Adipose tissue (tissue), 3 donors: ENCODE measurements around the gene MFSD6L. TPM values are rescaled to one million over a fixed set of nuclear protein-coding genes. Genes with fewer than 3 reads are reported as not detected.
"Not testable (repeated sequence)": the region's sequence is repeated elsewhere in the genome, so short reads cannot be mapped to it uniquely, and the experiment has no call there.

ENCODE experiments used
- H3K27ac ChIP-seq: one replicate; pipeline ENCODE4 v1.5.1; 2013; ENCODE audit warnings: low read depth, low read length
- WGBS, 3 donors: extraction: QIAGEN DNeasy Blood & Tissue Kit; methylation state at CpG; one replicate each; pipeline ENCODE4 v1.1.7; 2013; 5-methylcytosine and 5-hydroxymethylcytosine counted together
- polyA plus RNA-seq, 3 donors: library from polyadenylated mRNA; stranded (reverse); fragments of 200-250 nt; gene quantifications; one replicate each; pipeline ENCODE4 v1.2.3, GENCODE V29; 2013
- donor health status: healthy with polysubstance abuse.
- donor health status: Bipolar disorder and iron deficiency.
- donor health status: healthy.

Gene MFSD6L
- polyA plus RNA-seq, 3 donors: 0.30 to 6.4 (median 0.34) TPM

DNA sequence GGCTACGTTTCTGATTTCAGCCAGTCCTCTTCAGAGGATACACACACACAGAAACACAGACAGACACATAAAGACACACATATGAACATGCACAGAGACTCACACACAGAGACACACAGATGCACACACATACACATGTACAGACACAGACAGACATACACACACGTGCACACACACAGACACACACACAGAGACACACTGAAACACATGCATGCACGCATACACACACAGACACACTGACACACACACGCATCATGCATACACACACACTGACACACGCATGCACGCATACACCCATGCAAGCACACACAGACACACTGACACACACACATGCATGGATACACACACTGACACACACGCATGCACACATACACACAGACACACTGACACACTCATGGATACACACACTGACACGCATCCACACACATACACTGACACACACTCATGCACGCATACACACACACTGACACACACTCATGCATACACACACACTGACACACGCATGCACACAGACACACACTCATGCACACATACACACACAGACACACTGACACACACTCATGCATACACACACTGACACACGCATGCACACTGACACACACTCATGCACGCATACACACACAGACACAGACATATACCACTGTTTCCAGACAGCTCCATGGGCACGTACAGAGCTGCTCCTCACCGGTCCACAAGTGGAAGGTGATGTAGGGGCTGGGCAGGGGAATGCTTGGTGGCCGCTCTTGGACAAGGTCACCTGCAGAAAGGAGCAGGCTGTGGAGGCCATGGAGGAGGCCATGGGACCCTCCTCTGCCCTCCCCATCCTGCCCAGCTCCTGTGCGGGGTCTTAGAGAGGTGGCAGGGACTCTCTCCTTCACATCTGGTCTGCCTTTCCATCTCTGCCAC, 30.1 kb upstream of the MFSD6L start:
- H3K27ac ChIP-seq: no peak overlapping the region
- 89 to 92% (median 91%) methylated on average over 16 of the region's 16 CpGs for WGBS, 3 donors

DNA sequence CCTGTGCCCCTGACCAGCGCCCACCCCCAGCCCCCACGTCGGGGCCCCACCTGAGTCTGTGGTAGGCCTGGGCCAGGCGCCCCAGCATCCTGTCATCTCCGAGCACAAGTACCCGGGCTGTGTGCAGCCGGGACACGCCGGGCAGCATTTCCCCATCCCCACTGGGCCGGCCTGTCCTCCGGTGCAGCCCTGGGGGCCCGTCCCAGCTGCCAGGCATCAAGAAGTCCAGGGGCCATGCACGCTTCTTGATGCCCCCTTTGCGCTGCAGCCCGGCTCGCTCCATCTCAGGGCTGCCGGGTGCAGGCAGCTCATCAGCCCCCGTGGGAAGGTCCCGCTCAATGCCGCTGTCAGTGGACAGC, 29.3 kb upstream of the MFSD6L start:
- no peak overlapping the region for H3K27ac ChIP-seq
- 85 to 91% (median 90%) methylated on average over 19 to 20 of the region's 20 CpGs for WGBS, 3 donors

DNA sequence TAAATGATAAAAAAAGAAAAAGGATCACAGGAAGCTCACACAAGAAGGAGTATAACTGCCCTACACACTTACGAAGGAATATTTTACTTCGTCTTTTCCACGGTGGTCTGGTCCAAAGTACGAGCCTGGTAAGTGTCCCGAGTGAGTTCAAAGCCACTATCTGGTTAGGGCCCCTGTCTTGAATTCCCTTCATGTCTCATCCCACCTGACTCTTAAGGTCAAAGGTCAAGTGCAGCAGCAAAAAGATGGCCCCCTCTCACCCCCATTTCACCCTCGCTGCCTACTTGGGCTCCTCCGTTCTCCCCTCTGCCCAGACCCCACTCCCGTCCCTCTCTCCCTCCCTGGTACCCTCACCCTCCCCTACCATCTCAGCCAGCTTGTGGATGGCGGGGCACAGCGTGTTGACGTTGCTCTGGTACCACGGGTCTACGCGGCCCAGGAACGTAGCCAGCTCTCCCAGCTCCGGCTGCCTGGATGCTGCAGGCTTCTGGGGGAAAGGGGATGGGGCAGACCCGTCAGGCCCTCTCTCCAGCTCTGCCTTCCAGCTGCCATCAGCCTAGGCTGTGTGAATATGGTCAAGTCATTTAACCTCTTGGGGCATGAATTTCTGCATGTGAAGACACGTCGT, 27.8 kb upstream of the MFSD6L start:
- 73 to 83% (median 81%) methylated on average over 19 of the region's 19 CpGs for WGBS, 3 donors
- no peak overlapping the region for H3K27ac ChIP-seq

DNA sequence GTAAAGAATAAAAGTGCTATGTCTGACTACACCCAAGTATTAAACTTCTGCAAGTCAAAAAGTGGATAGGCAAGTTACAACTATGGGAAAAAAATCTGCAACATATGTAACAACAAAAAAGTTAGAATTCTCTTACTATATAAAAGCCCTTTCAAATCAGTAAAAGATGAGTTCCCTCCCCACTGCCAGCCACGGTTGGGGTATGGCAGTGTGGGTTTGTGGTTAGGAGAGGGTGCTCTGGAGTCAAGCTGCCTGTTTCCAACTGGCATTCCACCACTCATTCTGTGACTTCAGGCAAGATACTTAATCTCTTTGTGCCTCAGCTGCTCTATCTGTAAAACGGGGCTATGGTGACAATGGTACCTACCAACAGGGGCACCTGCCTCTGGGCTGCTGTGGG, 26.6 kb upstream of the MFSD6L start:
- no peak overlapping the region for H3K27ac ChIP-seq
- 59 to 69% (median 62%) methylated on average over 2 of the region's 2 CpGs for WGBS, 3 donors

DNA sequence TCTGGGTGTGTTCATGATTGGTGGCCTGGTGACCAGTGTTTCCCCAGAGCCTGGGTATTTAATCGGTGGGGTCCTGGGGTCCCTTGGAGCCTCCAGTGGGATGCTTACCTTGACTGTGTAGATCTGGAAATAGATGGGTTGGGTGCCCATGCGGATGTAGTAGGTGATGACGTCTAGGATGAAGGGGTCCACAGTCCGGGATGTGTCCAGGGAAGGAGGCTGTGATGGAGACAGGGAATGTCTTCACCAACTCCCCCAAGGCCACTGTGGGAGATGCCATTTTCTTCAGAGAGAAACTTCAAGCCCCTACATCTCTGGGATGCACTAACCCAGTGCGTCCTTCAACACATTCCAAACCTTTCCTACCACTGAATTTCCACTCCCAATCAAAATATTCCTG, 24.1 kb upstream of the MFSD6L start:
- WGBS, 3 donors: 81 to 96% (median 94%) methylated on average over 5 of the region's 5 CpGs
- no peak overlapping the region for H3K27ac ChIP-seq

DNA sequence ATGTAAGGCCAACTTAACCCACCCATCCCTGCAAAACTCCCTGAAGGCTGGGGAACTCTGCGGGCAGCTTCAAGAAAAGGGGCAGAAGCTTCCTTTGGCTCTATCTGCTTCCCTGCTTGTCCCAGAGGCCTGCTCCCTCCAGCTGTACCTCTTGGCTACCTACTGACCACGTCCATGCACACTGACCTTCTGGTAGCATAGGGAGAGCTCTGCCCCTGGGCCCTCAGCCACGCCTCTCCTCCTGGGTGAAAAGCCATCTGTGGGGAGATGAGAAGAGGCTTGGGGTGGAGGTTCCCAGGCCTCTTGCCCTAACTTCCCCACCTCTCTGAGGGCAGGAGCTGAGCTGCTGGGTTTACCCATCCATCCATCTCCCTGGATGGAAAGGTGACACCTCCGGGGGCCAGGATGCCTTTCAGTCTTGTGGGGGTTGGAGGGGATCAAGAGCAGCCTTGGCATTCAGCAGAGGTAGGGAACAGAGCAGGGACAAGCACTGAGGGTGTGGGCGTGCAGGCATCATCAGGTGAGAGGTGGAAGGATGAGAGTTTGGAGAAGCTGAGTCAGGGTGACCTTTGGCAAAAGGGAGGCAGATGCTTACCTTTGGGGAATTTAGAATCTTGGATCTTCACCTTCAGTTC, 23.4 kb upstream of the MFSD6L start:
- H3K27ac ChIP-seq: no peak overlapping the region
- WGBS, 3 donors: 79 to 92% (median 87%) methylated on average over 5 of the region's 5 CpGs

DNA sequence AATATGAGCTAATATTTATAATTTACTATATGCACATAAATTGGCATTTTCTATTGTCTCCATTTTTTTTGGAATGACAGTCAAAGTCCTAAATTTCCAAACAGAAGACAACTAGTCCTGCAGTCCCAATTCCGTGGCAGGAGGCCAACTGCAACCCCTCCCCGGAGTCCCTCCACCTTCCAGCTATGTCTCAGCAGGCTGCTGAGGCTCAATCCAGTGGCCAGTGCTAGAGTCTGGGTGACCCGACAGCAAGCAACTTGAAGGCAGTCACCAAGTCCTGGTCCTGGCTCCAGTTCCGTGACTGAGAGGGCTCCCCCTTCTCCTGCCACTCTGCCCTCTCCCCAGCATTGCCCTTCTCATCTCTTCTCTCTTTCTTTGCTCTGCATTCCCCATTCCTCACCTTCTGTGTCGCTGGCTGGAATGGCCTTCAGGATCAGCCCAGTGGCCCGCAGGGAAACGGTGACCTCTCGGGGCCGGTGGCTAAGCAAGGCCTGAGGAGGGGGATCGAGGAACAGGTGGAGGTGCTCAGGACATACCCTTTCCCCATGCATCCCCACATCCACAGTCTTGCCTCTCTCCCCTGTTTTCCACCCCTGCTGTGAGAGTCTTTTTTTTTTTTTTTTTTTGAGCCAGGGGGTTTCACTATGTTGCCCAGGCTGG, 22.4 kb upstream of the MFSD6L start:
- 82 to 89% (median 87%) methylated on average over 10 of the region's 10 CpGs for WGBS, 3 donors
- H3K27ac ChIP-seq: no peak overlapping the region

DNA sequence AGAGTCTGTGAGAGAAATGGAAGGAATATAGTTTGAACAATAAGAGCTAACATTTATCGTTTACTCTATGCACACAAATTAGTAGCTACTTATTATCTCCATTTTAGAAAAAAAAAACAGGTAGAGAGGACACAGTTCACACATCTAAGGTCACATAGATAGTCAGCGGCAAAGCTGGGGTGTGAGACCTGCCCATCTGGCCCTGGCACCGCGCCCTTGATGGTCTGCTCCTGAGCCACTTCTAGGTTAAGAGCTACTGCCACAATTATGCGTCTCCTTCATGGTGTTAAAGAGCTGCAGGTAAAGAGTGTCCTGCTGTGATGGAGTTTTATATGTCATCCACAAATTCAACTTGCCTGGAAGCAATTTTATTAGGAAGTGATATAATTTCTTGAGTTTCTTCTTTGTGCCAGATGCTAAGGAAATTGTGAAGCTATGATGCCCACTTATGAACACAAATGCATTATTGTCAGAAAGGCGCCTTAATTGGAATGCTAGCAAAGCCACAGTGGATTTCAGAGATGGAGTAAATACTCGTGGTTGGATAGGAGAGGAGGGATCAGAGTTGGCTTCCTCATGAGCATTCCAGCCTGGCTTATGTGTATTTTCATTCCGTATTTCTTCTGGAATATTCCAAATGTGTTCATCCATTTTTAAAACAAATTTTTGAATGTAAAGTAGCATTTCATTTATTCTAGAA, 21.3 kb upstream of the MFSD6L start:
- no peak overlapping the region for H3K27ac ChIP-seq
- WGBS, 3 donors: 59 to 87% (median 78%) methylated on average over 8 of the region's 8 CpGs

DNA sequence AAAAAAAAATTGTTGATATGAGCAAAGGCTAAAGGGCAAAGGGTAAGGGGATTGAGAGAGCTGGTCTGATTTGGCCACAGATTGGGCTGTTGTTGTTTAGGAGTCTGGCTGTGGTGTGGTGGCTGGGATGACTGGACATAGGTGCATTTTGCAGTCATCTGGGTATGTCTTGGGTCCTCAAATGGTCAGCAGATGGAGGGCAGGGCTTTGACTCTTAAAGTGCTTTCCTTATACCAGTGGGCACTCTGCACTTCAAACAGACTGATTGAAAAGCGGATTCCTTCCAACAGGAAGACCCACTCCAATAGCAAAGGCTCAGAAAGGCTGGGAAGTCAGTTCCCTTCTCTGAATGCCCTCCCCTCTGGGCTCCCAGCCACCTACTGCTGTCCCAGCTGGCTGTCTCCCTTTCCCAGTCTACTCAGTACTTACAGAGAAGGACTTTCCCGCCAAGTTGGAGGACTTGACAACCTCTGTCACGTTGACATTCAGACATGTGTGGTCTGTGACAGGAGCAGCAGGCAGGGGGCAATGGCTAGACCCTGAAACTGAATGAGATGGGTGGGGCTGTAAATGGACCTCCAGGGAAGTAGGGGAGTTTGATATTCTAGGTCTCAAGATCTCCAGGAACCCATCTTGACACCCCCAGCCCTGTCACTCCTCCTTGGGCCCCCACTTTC, 19.6 kb upstream of the MFSD6L start:
- H3K27ac ChIP-seq: no peak overlapping the region
- 37 to 64% (median 57%) methylated on average over 3 of the region's 3 CpGs for WGBS, 3 donors

DNA sequence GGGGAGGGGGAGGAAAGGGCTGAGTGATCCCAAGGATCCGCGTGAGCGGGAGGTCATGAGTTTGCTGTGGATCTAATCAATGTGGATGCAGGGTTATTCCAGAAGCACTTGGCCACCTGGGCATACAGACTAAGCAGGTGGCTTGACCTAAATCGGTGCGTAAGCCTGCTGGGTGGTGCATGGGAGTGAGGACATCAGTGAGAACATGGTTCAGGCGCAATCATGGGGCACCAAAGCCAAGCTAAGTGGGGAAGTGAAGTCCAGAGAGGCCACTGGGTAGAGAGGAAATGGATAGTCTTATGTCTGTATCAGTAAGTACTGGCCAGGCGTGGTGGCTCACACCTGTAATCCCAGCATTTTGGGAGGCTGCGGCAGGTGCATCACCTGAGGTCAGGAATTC, 18.9 kb upstream of the MFSD6L start:
- no peak overlapping the region for H3K27ac ChIP-seq
- WGBS, 3 donors: 80 to 97% (median 95%) methylated on average over 8 of the region's 8 CpGs

DNA sequence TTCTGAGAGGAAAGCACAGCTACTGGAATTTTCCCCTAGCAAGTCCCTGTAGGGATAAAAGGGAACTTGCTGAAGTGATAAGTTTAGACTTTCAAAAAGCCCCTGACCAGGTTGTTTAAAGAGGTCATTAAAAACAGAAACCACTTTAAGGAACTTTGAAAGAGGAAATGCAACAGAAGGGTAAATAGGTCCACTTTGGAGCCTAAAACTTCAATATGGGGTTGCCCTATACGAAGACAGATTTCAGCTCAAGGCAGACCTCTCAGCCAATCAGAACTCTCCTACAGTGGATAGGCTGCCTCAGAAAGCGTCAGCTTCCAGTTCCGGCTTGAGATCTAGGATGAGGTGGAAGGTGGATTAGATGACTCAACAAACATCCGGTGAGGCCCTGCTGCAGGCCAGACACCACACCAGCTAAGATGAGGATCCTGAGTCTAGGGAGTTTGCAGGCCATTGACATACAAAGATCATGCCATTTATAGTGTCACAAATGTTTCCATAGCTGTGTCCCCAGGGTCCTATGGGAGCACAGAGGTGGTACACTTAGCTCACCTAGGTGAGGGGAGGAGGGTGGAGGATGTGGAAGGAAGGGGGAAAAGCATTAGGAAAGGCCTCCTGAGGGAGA, 7.9 kb upstream of the MFSD6L start:
- no peak overlapping the region for H3K27ac ChIP-seq
- 60 to 84% (median 62%) methylated on average over 4 of the region's 4 CpGs for WGBS, 3 donors

DNA sequence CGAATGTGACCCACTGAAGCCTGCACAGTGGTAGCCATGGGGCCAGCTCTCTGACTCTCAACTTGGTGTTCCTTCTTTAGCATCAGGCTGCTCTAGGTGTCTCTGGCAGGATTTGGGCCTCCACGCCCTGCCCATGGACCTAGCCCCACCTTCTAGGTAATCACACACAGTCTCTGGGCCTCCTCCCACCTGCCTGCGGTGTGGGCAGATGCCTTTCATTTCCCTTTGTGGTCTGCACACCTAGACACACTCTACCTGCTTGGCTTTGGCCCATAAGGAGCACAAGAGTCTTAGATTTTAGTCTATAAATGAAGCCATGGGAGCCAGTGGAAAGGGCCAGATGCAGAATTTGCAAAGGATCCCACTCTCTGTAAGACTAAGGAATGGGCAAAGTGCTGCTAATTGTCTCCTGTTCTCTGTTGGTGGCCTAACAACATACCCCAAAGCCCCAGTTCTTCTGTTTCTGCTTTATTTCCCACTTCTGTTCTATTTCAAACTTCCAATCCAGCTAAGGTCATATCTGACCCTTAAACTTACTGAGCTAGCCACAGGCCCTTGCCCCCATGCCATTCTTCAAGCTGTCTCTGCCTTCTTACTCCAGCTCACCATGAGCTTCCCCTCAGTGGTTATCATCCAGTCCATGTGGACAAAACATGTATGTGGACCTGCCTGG, 7.2 kb upstream of the MFSD6L start:
- 84 to 93% (median 86%) methylated on average over 3 of the region's 3 CpGs for WGBS, 3 donors
- no peak overlapping the region for H3K27ac ChIP-seq

DNA sequence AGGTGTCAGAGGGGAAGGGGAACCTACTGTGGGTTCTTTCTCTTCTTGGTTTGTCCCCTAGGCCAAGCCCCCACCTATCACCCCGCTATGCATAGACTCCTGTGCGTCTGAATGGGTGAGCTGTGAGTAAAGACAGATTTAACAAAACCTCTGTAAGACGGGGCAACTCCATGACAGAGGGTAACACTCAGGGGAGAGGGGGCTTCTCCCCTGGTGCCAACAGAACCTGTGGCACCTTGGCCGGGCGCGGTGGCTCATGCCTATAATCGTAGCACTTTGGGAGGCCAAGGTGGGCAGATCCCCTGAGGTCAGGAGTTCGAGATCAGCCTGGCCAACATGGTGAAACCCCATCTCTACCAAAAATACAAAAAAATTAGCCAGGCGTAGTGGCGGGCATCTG, 6.2 kb upstream of the MFSD6L start:
- H3K27ac ChIP-seq: not testable (repeated sequence)
- 90 to 95% (median 91%) methylated on average over 10 of the region's 10 CpGs for WGBS, 3 donors

DNA sequence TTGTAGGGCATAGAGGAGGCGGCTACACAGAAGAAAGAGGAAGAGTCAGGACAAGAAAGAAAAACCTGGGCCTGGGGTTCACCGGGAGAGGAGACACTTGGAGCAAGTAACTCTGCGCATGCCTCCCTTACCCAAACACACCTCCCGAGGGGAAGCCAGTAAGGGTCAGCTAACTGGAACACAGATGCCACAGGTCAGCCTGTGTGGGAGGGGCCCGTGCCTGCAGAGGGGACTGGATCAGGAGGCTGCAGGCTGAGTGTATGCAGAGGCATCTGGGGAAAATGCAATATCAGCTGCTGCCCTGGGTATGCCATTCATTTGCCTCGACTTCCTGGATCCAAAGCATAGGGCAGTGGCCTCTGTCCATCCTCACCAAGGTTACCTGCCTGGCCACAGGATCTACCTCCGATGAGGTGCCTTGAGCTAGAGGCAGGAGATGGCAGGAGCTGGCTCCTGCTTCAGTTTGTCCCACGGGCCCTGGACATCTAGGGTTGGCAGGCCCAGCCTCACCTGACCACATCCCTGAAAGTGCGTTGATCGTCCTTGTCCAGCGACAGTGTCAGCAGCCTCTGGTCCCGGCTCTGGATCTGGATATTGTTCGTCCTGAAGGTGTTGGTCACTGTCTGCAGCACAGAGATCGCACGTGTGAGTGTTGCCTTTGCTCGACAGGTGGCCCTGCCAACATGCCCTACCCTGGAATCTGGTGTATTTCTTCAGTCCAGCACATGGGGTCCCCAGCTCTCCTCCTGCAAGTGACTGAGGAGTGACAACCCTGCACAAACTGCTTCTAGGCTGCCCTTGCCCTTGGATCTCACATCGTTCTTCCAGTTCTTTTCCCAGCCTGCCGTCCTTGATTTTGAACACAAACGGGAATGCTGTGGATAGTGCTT, 4.6 kb upstream of the MFSD6L start:
- 60 to 84% (median 81%) methylated on average over 19 of the region's 19 CpGs for WGBS, 3 donors
- no peak overlapping the region for H3K27ac ChIP-seq

DNA sequence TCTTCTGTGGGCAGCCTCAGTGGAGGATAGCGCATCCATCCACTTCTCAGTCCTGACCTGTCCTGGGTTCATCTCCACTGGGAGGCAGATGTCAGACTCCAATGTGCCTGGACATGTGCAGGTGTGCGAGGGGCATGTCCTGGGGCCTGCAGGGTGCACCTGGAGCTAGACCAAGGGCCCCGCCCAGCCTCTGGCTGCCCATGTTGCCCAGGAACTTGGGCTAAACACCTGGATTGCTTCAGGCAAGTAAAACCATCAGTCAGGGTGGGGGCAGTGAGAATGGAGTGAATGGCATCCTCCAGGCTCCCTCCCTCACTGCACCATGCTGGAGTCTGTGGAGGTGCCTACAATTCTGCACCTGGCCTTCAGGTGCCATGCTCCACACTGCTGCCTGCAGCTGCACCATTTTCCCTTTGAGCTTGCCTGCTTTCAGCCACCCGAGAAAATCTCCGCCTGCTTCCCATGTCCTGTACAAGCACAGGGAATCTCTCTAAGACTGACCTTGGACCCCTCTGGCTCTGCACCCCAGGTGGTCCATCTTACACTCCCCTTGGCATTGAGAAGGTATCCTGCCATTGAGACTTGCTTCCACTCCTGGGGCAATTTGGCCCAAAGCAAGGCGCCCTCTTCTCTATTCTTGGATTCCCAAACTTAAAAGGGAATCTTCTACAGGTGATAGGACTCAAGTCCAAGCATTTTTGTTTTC, 2.1 kb upstream of the MFSD6L start:
- 91% methylated on average over 6 of the region's 6 CpGs for WGBS, 3 donors
- H3K27ac ChIP-seq: no peak overlapping the region

DNA sequence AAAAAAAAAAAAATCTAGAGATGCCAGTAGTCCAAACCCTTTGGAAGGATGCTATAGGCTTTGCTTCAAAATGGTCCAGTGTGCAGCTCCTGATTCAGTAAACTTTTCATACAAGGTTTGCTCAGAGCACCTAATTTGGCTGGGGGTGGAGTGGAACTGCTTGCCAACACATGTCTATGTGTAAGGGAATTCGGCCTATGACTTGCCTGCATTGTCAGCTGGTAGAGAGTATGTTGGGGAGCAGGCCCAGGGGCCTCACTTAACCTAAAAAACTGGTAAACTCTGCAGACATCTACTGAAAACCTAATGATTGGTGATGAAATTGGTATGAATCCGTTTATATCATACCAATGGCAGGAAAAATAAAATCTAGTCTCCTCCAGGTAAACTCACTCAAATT, 1.5 kb upstream of the MFSD6L start:
- no peak overlapping the region for H3K27ac ChIP-seq
- WGBS, 3 donors: 84 to 87% (median 87%) methylated on average over 2 of the region's 2 CpGs
